ENCODE measurements around the gene CYTH1.
"Not testable (repeated sequence)": the region's sequence is repeated elsewhere in the genome, so short reads cannot be mapped to it uniquely, and the experiment has no call there.

Gene CYTH1

DNA sequence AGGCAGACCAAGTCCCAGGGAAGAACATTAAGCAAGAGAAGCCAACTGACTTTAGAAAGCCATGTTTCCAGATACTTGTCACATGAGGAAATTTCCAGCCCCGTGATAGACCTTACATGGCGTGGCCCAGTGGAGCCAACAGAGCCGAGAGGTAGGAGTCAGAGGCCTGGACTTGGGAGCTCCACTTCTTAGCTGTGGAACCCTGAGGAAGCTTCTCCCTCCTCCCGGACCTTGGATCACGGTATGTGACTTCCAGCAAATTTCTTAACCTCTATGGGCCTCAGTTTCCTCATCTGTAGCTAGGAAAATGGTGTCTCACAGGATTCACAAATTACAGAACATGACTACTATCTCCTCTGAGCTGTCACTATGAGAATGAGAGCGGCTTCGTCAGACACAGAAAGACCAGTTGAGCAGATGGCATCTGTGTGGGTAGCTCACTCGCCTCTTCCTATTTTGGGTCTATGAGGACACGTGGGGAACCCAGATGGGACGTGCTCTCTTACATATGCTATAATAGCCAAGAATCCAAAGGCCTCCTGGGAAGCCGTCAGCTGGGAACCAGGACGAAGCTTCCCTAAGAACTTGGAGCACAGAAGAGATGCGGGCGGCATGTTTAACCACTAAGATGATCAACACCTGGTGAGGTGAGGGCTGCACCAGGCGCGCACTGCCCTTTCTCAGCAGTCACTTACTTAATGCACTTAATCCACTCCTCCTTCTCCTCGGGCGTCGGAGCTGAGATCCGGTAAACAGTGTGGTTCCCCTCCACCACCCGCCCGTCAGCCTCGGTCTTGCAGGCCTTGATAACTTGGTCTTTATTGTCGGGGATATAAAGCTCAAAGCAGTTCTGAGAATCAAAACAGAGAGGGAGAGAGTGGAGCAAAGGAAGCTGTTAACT lies 102.3 kb downstream of the CYTH1 start:
- no peak for DNase-seq

DNA sequence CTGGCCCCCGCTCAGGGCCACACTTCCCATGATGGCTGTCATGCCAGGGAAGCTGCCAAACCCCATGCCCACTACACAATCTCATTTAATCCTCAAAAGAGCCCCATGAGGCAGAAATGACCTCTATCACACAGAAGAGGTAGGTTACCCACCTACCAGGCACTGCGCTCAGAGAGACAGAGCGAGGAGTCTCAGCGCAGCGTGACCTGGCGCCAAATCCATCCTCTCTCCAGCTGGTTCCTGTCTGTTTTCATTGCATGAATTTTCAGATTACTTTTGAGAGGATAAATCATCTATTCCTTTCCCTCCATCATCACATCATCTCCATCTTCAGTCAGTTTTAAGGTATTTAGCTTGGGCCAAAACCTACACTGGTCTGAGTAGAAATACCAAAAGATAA lies 103.4 kb downstream of the CYTH1 start:
- no peak for DNase-seq

DNA sequence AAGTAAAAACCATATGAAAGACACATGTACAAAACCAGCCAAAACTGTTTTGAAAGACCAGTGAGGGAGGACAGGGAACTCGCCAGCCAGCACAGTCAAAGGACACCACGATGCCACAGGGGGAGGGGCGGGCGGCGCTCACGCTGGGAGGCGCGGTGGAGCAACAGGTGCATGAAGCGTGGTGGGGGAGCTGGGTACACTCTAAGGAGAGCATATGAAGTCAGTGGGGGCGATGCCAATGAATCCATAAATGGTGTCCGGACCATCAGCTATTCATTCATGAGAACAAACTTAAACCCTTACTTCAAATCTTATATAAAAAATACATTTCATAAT lies 103.9 kb downstream of the CYTH1 start:
- no peak for DNase-seq

DNA sequence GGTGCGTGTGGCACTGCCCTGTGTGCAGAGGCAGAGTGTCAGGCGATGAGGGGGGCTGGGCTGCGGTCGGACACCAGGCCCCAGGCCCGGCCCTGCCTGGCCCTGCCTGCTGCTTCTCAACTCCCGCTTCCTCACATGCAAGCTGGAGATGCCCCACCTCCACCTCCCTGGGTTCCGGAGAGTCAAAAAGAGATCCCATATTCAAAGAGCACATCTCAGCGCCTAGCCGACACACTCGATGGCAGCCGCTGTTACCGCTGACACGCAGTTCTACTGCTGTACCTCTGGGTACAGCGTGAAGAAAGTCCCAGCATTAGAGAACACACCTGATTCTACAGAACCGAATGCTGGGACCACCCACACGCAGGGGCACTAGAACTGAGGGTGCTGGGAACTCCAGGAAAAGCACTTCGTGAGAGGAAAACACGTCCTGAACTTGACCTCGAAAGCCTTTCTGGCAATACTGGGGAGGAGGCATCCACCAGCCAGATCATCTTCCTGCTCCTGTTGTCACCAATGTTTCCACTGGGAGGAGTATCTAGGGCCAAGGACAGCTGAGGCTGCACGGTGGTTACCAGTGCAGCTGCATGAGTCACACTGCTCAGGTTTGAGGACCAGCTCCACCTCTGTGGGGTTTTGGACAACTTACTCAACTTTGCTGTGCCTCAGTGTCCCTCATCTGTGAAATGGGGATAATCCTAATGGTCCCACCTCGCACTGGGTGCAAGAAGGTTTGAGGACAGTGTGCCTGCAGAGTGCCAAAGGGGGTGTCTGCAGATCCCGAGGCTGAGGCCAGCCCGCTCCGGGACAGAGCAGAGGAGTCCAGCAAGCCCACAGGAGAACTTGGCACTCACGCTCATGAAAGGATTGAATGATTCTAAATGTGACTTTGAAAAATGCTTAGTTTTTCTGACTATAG lies 104.5 kb downstream of the CYTH1 start:
- DNase-seq: no peak

DNA sequence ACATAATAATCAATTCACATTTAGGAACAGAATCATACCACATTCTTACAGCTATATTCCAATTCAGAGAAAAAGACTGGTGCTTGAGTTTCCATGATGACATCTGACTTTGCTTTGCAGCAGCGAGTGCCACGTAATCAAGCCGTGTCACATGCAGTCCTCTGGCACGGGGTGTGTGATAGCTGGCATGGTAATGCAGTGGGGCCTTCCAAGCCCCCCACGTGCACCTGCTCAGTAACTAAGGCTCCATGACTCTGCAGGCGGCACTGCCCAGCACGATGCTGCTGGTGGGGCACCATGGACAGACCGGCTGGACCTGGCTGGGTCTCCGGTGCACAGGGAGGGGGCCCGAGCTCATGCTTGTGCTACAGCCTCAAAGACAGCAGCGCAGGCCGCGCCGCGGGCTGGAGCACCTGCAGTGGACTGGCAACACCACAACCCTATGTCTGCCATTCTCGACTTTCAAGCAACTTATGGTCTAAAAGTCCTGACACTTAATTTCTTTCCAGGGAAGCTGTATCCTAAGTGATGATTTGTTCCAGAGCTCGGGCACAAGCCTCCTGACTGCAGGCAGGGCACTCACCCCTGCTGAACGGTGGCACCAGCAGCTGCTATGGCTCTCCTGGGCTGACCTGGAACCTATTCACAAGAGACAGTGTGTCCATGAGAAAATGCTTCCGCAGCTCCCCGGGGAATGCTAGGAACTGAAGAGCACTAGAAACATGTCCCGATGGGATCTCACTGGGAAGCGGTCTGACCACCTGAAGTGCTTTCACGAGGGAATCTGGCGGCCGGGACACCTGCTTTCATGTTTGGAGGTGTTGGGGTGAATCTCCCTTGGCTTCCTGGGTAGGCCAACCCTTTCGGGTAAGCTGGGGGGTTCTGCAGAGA lies 105.4 kb downstream of the CYTH1 start:
- DNase-seq: no peak

DNA sequence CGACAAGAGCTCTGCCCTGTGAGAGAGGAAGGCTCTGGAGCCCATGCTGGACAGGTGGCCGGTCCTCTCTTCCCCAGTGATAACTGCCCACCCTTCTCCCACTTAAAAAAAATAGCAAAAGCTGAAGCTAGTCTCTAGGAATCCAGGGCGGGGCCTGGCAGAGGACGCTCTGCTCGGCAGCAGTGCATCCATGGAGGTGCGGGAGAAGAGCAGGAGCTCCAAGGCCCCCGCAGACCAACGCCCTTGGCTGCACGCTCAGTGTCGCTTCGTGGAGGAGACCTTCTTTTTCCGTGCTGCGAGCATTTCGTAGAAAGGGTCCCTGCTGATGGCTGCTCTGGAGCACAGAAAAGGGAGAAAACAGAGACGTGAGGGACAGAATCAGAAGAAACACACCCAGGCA lies 106.2 kb downstream of the CYTH1 start:
- DNase-seq: no peak

DNA sequence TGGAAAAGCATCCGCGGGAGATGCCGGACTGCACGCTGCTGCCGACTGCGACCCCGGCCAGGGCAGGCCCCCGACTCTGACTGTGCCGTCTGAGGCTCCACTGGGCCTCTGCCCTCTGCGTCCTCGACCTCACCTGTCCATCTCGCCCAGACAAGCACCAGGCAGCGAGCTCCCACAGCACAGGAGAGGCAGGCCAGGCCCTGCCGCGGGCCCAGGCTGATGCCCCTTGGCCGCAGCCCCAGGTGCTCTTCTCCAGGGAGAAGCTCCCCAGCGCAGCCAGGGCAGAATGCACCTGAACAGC lies 106.8 kb downstream of the CYTH1 start:
- DNase-seq: no peak

DNA sequence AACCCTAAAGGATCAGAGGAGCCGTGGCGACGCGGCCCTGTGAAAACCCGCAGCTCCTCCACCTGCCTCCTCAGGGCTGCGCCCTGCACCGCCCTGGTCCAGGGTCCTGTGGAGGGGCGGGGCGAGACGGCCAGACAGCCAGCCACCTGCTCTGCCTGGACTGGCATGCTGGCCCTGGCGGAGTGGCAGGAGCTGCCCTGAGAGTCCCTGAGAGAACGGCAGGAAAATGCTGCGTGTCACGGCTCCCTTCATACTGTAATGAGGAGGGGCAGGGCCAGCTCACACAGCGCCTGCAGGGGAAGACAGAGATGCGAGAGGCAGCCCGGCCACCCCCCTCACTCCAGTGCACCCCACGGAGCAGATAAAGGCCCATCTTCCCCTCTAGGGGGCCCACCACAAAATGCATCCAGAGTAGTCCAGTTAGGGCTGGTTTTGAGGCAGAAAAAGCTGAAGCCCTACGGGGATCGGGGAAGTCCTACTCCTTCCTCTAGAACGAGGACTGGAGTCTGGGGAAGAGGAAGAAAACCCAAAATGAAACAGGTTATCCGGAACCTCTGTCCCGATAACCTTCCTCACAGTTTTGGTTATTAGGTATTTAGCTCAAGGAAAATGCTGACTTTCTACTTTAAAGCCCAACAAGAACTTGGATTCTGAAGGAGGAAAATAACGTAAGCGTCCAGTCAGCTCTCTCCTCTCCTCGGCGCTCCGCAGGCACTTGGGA lies 107.3 kb downstream of the CYTH1 start:
- peak; percentile 90 for DNase-seq

DNA sequence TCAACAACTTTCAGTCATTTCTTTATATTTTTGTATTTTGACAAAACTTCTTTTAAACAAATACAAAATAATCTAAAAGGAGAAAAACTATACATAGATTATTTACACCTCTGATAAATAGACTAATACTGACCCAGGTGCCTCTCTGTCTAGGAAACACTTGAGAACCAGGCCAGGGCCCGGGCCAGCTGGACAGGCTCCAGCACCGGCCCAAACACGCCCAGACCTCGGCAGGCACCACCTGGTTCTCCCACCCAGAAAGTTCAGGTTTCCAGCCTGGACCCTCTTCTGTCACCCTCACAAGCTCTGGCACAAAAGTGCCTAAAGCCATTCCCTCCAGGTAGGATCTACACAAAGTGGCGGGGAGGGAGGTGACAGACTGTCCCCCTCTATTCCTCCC lies 107.9 kb downstream of the CYTH1 start:
- DNase-seq: peak; percentile 90

DNA sequence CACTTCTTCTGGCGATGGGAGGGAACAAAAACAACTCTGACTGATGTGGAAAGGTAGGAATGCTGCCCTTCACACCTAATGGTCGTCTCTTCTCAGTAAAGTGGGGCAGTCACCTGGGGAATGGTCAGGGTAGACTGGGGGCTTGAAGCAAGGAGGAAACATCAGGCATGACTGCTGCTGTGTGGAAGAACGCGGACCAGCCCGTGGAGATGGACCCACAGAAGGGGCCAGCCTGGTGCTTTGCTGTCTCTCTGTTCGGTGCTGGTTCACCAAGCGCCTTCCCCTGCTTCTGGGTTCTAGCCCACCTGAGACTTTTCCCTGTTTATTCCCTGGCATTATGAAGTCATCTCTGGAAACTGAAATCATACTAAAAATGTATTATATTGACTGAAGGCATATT lies 108.7 kb downstream of the CYTH1 start:
- no peak for DNase-seq

DNA sequence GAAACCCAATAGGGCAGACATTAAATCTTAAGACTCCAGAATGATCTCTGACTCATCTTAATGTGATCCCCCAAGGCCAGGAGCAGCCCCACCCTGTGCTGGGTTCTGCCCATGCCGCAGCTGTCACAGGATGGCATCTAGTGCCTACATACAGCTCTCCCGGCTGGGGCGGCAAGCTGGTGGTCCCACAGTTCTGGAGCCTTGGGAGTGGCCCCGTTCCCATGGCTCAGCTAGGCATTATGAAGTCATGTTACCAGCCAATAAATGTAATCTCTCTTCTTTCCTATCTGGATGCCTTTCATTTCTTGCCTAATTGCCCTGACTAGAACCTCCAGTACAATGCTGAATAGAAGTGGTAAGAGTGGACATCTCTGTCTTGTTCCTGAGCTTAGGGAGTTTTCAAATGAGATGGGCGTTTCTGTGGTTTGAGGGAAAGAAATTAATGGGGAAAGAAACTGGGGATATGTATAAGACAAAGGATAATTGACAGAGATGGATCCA lies 109.2 kb downstream of the CYTH1 start:
- no peak for DNase-seq

DNA sequence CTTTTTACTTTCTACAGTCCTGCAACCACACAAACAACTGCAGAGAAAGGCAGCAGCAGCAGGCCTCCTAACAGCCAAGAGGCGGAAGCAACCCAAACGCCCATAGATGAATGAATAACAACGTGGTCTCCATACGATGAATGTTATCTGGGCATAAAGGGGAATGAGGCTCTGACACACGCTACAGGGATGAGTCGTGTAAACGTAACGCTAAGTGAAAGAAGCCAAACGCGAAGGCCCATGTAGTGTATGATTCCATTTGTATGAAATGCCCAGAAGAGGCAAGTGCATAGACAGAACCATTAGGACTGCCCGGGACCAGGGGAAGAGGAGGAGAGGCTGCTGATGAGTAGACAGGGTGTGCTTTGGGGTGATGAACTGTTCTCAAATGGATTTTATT lies 110.1 kb downstream of the CYTH1 start:
- no peak for DNase-seq

DNA sequence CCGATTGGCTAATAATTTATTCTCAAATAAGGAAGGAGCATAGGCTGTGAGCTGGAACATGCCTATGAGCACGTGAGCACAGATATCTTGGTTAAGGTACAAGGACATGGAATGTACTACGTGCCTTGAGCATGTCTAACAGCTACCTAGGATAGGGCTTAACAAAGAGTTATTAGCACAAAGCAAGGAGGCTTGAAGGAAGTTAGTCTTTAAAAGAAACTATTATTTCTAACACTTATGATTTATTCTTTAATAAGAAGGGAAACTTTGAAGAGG lies 110.4 kb downstream of the CYTH1 start:
- DNase-seq: not testable (repeated sequence)

DNA sequence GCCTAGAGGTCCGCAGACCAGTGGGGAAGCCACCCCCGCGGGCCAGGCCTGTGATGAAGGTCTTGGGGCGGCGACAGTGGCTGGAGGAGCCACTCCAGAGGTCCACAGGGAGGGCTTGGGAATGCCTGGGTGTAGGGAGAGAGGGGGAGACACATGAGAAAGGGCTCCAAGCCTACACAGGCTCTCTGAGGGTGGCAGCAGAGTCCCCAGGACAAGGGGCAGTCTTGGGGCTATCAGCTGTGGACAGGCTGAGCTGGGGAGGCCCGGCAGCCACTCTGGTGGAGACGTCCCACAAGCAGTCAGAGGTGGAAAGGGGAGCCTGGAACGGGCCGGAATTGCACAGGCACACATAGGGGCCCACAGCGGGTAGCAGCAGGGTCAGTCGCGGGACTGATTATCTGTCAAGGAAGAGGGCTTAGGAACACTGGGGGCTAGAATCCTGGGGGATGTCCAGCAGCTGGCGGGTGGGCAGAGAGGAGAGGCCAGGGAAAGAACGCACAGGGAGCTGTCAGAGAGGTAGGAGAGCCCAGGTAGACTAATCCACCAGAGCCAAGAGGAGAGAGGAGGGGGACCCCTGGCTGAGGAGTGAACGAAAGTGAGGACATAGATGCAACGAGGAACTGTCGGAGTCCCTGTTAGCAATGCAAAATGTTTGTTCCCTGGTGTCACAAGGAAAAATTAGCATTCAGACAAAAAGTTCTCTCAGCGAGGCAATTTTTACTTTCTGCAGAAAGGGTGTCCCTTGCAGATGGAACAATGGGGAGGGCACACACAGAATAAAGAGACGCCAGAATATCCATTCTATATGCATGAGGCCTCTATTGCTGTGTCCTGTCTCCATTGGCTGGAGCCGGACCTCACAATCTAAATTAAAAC lies 111.0 kb downstream of the CYTH1 start:
- no peak for DNase-seq

DNA sequence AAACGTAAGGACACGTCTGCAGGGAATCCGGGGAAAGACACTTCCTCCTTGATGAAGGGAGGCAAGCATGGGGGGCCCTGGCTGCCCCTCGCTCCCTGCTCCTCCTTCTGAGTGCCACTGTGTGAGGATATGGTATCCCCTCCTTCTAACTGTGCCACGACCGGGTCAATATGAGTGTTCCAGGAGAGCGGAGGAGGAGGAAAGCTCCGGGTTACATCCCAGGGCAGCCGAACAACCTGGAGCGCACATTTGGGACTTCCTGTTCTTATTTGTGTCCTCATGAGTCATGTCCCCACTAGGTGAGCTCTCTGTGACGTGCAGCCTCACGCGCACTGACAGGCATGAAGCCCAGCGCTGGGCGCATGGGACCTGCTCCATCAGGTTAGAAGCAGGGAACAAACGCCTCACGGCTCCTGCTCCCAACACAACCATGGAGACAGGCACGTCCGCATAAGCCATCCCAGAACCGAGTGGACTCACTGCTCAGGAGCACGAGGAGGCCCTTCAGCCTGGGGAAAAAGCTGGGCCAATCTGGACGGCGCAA lies 112.0 kb downstream of the CYTH1 start:
- DNase-seq: no peak

DNA sequence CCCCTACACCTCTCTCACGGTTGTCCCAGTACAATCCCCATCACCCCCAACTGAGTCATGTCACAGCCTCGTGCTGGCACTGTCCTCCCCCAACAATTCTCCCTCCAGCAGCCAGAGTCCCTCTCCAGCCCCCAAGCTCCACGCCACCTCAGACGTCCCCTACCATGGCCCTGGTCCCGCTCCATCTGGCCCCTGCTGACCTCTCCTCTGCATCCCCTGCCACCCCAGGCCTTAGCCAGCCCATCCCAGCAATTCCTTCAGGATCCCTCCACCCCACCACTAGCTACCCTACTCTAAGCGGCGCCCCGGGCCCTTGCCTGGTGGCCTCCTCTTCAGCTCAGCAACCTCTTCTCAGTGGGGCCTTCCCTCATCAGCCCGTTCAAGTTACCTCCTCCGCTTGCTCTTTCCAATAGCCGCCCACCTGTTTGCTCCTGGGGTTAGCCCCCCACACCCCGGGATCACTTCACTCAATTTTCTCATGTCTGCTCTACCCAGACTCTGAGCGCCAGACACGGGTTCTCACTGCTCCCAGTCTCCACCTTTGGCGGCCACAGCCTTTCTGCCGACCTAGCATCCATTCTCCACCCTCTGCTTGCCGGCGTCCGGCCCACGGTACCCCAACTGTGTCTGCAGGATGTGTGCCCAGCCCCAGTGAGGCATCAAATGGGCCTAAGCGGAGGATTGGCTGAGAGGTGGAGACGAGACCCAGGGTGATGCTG lies 112.7 kb downstream of the CYTH1 start:
- no peak for DNase-seq

DNA sequence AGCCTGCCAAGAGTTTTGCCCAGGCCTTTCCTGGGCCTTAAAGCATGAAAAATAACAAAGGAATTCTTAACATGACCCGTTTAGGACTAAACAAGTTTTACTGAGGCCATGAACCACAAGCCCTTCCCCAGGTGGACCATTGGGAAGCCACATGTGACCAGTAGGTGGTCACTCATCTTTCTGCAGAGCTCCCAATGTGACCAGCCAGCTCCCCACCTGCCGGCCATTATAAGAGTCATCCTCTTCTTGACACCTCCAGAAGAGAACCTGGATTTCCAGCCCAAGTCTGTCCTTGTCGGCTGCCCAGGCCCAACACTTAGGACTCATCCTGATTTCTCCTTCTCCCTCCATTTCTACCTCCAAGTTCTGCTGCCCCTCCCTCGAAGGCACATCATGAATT lies 113.2 kb downstream of the CYTH1 start:
- DNase-seq: no peak

DNA sequence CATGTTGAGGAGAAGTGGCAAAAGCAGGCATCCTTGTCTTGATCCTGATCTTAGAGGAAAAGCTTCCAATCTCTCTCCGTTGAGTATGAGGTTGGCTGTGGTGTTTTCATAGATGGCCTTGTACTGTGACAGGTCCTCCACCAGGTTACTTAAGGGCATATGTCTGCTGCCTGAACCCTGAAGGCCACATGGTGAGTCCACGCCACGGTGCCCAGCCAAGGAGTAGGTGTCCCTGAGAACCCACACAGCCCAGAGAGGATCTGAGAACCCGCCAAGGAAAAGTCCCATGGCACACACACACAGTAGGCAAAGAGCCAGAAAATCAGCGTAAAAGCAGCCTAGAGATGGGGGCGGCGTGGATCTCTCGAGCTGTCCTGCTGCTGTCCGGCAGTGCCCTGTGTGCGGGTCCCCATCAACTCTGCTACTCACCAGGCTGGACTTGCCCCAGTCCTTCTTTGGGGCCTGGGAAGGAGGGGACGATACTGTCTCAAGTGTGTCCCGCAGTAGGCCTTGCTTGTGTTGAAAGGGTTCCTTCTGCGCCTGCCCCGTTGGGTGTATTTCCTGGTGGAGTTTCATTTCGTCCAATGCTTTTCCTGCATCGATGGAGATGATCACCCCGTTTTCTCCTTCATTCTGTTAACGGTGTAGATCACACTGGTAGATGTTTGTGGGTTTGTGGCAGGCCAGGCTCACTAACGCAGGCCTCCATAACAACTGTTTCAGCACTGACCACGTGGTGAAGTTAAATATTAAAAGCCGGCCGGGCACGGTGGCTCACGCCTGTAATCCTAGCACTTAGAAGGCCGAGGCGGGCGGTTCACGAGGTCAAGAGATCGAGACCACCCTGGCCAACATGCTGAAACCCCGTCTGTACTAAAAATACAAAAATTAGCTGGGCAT lies 114.1 kb downstream of the CYTH1 start:
- DNase-seq: no peak

DNA sequence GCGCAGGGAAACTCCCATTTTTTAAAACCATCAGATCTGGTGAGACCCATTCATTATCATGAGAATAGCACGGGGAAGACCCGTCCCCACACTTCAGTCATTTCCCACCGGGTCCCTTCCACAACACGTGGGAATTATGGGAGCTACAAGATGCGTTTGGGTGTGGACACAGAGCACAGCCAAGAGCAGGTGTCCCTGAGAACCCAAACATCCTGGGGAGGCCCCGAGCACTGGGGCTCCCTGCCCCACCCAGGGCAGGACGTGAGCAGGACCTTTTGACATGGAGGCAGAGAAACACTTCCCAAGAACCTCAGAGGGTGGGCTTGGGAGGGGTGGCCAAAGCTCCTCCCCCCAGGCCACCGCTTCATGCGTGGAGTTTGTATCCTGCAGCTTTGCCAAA lies 115.0 kb downstream of the CYTH1 start:
- no peak for DNase-seq

Measured in NCI-H1105 treated with DMSO at 0.1 percent for 48 hours (cell line).